ENCODE results near the gene ARHGAP10.
A peak's percentile ranks its signal among the peaks of the same experiment; 100 is the strongest.
"Not testable (repeated sequence)": the region's sequence is repeated elsewhere in the genome, so short reads cannot be mapped to it uniquely, and the experiment has no call there.

The ARHGAP10 gene

DNA sequence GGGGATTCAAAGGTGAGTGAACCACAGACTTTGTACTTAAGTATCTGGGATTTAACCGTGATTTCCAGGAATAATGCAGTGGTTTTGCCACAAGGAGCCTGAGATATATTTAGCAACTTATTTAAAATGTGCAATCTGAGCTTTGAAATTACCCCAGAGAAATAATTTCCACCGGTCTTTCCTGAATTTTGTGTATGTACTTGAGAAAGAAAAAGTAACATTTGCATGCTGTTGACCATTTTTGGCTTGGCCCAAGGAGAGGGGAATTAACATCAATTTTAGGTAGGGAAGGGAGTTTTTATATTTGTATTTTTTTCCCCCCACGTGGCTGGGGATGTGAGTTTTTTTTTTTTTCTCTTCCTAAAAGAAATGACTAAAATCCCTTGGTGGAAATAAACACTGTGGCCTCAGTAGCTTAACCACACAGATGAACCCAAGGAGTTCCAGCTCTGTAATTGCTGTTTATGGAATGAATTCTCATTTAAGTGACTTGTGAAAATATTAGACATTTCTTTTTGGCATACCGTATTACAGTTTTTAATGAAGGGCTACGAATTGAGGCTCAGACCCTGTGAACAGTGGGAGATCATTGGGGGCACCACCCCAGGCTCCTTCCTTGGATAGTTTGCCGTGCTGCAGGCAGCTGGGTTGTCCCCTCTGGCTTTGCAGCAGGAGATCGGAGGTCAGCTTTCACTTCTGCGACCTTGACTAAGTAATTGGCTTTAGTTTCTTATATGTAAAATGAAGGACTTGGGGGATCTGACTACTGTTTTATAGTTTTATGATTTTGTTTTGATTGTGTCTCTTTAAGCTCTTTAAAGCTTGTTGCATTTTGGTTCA is 116.1 kb downstream of the ARHGAP10 start:
- no peak for DNase-seq (ENCODE audit: low read depth in 2 of 2)

DNA sequence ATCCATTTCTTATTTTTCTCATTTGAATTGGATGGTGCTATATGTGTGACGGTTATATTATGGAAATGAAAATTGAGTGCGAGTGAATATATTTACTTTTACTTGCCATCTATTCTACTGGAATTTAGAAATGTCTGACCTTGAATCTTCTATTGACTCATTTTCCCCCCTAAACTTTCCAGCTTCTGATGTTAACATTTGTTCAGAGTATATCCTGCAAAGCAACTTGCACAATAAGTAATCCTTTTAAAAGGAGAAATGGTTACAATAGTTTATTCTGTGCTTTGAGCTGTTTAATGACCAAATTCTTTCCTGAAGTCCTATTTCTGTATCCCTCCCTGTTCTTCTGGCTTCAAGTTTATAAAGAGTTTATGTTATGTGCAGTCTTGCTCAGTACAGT is 116.7 kb downstream of the ARHGAP10 start:
- no peak for DNase-seq (ENCODE audit: low read depth in 2 of 2)

GRCh38 chr4:147851135-147851534 is 119.2 kb downstream of the ARHGAP10 start:
- DNase-seq (ENCODE audit: low read depth in 2 of 2): no peak

GRCh38 chr4:147853706-147854105 is 121.8 kb downstream of the ARHGAP10 start:
- DNase-seq (ENCODE audit: low read depth in 2 of 2): peak; percentile 47 to 56

DNA sequence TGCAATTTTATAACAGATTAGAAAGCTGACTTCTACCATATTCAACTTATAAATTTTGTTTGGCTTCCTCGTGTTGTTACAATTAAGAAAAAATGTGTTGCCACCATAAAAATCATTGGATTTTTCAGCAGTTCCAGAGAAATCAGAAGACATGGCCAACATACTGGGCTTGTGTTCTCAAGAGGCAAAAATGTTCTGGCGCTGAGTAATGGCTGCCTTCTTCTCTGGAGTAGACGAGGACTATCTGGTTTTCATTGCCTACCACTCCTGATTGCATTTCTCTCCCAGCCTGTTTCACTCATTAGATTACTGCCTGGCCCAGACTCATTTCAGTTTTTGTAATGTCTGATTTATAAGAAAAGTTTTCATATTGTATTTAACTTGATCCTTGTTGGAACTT is 122.3 kb downstream of the ARHGAP10 start:
- DNase-seq (ENCODE audit: low read depth in 2 of 2): no peak

- DNase-seq (ENCODE audit: low read depth in 2 of 2): no peak
Measured at GRCh38 chr4:147855571-147856009, 123.7 kb downstream of the ARHGAP10 start.

DNA sequence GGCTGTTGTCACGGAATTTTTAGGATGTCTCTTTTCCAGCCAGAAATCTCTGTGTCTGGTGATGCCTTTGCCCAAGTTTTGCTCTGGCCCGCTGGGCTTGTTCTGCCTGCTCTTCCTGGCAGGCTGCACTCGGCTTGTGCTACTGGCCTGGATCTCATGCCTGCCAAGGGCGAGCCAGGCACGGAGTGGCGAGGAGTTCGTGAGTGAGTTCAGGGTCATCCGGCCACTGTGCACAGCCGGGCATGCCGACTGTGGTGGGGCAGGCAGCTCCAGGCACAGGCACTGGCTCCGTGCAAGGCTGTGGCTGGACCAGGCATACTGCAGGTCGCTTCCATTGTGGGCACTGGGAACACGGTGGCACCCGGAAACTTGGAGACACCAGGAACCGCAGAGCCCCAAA is 129.1 kb downstream of the ARHGAP10 start:
- DNase-seq (ENCODE audit: low read depth in 2 of 2): no peak

- no peak for DNase-seq (ENCODE audit: low read depth in 2 of 2)
Measured at GRCh38 chr4:147862043-147862692, 130.3 kb downstream of the ARHGAP10 start.

DNA sequence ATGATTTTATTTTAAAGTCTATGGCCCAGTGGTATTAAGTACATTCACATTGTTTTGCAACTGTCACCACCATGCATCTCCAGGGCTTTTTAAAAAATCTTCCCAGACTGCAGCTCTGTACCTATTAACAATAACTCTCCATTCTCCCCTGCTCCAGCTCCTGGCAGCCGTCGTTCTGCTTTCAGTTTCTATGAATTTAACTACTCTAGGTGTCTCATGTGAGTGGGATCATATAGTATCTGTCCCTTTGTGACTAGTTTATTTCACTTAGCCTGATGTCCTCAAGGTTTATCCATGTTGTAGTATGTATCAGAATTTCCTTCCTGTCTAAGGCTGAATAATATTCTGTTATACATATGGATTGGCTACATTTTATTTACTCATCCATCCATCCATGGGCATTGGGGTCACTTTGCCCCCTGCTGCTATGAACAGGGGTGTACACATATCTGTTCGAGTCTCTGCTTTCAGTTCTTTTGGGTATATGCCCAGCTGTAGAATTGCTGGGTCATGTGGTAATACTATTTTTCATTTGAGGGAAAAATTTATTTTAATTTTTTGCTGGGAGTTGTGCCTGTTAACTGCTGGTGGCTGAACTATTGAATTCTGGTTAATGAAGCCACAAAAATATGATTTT is 131.3 kb downstream of the ARHGAP10 start:
- no peak for DNase-seq (ENCODE audit: low read depth in 2 of 2)

DNA sequence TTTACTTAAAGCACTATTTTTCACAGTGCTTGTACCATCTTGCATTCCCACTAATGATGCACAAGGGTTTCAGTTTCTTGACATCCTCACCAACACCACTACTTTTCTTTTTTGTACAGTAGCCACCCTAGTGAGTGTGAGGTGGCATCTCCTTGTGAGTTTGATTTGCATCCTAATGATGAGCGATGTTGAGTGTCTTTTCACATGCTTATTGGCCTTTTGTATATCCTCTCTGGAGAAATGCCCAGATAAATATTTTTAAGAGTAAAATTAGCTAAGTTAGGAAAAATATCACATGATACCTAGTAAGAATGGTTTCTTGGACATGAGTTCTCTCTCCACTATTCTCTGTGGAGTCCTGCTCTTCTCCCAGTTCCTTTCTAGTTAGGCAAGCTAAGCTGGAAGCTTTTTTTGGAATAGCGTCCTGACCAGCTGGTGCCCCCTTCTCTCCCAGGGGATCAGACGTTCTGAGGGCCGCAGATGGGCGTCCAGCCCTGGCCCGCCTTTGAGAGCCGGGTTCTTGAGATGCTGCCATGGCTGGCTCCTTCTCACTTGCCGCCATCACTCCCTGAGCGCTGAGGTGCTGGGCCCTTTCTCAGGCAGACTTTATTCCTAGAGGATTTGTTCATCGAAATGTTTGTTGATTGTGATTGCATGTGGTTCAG is 132.1 kb downstream of the ARHGAP10 start:
- no peak for DNase-seq (ENCODE audit: low read depth in 2 of 2)

DNA sequence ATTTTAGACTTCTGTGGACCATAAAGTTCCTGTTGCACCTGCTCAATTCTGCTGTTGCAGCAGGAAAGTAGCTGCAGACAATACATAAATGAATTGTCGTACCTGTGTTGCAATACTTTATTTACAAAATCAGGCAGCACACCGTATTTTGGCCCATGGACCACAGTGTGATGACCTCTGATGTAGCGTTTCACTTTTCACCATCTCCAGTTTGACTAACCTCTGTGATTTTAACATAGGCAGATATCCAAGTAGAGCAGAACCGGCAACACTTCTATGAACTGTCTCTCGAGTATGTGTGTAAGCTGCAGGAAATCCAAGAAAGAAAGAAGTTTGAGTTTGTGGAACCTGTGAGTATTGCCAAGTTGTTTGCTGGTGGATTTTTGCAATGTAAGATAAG is 132.7 kb downstream of the ARHGAP10 start:
- DNase-seq (ENCODE audit: low read depth in 2 of 2): no peak

- no peak for DNase-seq (ENCODE audit: low read depth in 2 of 2)
Measured at GRCh38 chr4:147865926-147866325, 134.0 kb downstream of the ARHGAP10 start.

DNA sequence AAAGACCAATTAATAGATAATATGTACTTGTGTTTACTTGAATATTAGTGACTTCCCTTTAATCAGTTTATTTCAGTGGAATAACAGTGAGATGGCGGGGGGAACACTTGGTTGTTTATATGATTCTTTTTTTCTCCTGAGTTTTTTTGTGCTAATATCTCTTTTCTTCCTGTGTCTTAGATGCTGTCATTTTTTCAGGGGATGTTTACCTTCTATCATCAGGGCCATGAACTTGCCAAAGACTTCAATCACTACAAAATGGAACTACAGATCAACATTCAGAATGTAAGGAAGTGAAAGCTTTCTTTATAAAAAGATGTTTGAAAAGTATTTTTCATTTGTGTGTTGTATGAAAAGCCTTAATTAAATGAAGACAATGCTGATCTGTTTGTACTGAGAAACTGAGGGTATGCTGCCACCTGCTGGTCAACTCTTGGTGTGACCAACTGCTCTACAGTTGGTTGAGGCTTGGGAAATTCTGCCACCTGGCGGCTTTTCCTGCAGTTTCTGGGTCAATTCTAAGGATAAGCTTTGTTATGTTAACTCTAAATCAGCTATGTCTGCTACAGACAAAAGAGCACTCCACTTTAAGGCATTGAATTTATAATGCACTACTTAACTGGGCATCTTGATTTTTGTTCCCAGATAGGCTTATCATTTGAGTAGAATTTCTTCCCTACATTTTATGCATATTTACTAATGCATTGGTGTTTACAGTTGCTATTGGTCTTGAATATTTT is 134.8 kb downstream of the ARHGAP10 start:
- peak; percentile 66 for DNase-seq (ENCODE audit: low read depth in 2 of 2)

DNA sequence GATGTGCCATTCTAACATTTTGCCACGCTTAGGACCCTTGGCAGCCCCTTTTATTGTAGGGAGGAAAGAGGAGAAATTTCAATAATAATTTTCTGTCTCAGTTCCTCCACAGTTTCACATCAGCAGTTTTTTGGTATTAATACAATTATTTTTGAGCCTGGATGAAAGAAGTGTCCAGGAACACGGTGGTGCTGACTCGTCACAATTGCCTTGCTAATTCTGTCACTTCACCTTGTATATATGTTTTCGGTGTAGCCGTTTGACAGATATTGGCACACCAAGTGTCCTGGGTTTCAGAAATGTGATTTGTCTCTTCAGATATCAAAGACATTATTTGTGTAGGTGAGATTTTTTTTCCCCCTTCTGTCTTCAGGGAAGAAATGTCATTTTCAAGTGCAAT is 142.2 kb downstream of the ARHGAP10 start:
- no peak for DNase-seq (ENCODE audit: low read depth in 2 of 2)

- no peak for DNase-seq (ENCODE audit: low read depth in 2 of 2)
Measured at GRCh38 chr4:147877308-147877771, 145.5 kb downstream of the ARHGAP10 start.

DNA sequence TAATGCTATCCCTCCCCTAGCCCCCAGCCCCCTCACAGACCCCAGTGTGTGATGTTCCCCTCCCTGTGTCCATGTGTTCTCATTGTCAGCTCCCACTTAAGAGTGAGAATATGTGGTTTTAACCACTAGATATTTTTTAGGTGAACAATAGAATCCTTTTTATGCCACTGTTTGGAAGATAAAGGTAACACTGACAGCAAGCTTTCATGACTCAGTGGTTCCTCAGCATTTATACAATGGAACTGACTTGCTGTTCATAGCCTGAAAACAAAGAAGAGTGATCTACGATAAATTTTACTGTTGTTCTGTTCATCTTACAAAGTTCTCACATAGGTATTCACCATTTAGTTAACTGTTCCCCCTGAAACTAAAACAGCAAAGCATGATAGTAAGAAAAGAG is 147.8 kb downstream of the ARHGAP10 start:
- no peak for DNase-seq (ENCODE audit: low read depth in 2 of 2)

DNA sequence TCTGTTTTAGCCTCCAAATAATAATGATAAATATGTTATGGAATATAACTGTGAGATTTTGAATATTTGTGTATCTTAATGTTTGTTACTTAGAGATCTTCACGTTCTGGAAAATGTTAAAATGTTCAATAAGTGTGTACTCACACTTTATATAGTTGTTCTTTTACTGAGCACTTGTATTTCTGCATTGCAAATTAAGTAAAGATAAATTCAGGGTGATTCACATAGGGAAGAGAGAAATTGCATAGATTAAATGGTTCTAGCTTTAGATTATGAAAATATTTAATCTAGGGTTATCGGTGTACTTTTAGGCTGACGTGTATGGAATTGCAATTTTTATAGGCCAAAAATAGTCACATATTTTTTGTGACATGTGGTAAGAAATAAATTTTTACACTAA is 148.6 kb downstream of the ARHGAP10 start:
- no peak for DNase-seq (ENCODE audit: low read depth in 2 of 2)

GRCh38 chr4:147884536-147884935 is 152.6 kb downstream of the ARHGAP10 start:
- DNase-seq (ENCODE audit: low read depth in 2 of 2): no peak

DNA sequence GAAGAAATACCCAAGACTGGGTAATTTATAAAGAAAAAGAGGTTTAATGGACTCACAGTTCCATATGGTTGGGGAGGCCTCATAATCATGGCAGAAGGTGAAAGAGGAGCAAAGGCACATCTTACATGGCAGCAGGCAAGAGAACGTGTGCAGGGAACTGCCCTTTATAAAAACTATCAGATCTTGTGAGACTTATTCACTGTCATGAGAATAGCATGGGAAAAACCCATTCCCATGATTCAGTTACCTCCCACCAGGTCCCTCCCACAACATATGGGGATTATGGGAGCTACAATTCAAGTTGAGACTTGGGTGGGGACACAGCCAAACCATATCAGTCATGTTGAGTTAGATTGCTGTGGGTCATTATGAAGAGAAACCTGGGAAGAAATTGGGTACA is 153.3 kb downstream of the ARHGAP10 start:
- DNase-seq (ENCODE audit: low read depth in 2 of 2): not testable (repeated sequence)

DNA sequence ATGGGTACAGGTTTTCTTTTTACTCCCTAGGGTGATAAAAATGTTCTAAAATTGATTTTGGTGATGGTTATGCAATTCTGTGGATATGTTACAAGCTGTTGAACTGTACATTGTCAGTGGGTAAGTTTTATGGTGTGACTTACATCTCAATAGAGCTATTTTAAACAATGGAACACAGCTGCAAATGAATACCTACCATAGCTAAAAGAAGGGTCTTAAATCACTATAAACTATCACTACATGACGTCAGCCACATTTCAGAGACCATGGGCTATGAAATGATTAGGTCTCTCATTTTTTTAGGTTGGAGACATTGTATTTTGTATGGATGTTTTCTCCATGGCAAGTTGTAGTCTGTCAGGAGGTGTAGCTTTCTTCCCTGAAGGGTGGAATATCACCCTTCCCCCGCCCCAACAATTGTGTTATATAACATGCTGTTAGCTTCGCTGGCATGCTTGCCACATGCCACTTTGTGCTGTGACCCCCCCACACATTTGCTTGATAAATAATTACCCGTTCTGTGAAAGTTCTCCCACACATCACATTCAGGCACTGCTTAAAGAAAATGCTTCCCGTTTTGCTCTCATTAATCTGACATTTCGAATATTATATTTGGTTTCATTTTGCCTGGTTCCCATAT is 159.7 kb downstream of the ARHGAP10 start:
- peak in 1 of 2 experiments; percentile 12 for DNase-seq (ENCODE audit: low read depth in 2 of 2)

DNA sequence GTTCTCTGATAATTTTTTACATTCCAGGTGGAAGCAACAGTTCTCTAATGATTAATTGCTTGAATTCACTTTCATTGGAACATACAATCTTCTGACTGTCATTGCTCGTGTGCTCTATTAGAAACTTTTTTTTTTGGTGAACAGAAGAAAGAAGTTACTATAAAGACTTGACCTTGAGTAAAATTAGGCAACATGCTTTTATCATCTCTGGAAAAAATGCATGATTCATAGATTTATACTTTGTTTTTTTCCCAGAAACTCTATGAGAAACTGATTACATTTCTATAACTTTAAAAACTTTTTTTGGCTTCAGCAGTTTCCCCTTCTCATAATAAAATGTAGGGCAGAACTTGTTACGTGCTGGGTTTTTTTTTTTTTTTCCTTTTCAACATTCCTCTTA is 167.6 kb downstream of the ARHGAP10 start:
- peak in 1 of 2 experiments; percentile 17 for DNase-seq (ENCODE audit: low read depth in 2 of 2)
